AG09309 (cell line): ENCODE data around the gene MTCL1.

Experiments
- DNase-seq: peaks from one replicate; pipeline ENCODE4 v3.0.0-alpha.2; 2010; ENCODE audit warnings: low read depth
- H3K4me3 ChIP-seq: 2 replicates; pipeline ENCODE4 v1.5.1; 2011; ENCODE audit warnings: mild to moderate bottlenecking, low read depth, low read length, moderate library complexity; ENCODE audit not compliant: control insufficient read depth
- TF ChIP-seq, protein P1 (sequence below): IDR thresholded peaks from 2 replicates; pipeline ENCODE4 v1.5.1; 2011; ENCODE audit warnings: mild to moderate bottlenecking, low read depth, low read length, inconsistent platforms; ENCODE audit not compliant: insufficient read depth, control insufficient read depth; ENCODE audit errors: missing control alignments

MTCL1 gene

DNA sequence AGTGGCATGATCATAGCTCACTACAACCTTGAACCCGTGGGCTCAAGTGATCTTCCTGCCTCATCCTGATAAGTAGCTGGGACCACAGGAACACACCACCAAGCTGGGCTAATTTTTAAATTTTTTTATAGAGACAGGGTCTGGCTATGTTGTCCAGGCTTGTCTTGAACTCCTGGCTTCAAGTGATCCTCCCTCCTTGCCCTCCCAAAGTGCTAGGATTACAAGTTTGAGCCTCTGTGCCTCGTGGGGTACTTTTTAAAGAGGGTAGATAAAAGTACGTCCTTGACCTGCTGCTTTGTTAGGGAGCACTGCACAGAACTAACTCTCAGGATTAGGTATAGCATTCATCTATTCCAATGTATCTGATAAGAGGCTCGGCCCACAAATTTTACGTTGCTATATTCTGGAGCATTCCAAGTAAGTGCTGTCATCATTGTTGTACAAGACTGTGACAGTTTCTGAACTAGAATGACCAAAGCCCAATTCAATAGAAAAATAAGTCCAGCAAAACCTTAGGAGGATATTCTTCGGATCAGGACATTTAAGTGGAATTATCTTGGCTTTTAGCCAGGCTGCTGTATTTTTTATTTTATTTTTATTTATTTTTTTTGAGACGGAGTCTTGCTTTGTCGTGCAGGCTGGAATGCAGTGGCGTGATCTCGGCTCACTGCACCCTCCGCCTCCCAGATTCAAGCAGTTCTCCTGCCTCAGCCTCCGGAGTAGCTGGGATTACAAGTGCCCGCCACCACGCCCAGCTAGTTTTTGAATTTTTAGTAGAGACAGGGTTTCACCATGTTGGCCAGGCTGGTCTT lies 4.1 kb downstream of the MTCL1 start:
- no peak overlapping the region for H3K4me3 ChIP-seq
- no peak for DNase-seq
- TF ChIP-seq, protein P1, sequence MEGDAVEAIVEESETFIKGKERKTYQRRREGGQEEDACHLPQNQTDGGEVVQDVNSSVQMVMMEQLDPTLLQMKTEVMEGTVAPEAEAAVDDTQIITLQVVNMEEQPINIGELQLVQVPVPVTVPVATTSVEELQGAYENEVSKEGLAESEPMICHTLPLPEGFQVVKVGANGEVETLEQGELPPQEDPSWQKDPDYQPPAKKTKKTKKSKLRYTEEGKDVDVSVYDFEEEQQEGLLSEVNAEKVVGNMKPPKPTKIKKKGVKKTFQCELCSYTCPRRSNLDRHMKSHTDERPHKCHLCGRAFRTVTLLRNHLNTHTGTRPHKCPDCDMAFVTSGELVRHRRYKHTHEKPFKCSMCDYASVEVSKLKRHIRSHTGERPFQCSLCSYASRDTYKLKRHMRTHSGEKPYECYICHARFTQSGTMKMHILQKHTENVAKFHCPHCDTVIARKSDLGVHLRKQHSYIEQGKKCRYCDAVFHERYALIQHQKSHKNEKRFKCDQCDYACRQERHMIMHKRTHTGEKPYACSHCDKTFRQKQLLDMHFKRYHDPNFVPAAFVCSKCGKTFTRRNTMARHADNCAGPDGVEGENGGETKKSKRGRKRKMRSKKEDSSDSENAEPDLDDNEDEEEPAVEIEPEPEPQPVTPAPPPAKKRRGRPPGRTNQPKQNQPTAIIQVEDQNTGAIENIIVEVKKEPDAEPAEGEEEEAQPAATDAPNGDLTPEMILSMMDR: no peak

GRCh38 chr18:8711736-8712135 lies 6.4 kb downstream of the MTCL1 start:
- TF ChIP-seq, protein P1: no peak
- no peak for DNase-seq
- no peak overlapping the region for H3K4me3 ChIP-seq

- TF ChIP-seq, protein P1: no peak
- no peak for DNase-seq
- H3K4me3 ChIP-seq: no peak overlapping the region
These were observed 8.3 kb downstream of the MTCL1 start for GRCh38 chr18:8713691-8714090.

DNA sequence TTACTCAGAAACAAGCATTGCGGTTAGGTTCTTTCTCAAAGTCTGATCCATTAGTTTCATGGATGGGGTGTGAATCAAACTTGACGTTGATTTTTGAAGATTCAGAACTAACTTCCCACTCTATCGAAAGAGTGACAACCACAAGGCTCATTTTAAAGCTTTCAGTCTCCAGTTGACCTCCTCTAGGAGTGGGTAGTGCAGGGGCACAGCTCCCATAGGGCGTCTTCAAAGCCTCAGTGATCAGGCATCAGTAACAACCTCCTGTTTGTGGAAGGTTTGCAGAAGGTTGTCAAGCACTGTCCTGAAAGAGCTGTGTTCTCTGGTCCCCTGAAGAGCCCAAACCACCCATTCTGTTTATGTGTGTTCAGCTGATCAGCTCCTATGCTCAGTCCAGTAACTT lies 10.2 kb downstream of the MTCL1 start:
- no peak overlapping the region for H3K4me3 ChIP-seq
- TF ChIP-seq, protein P1: no peak
- no peak for DNase-seq

- DNase-seq: no peak
- TF ChIP-seq, protein P1: no peak
- H3K4me3 ChIP-seq: no peak overlapping the region
These were observed 11.8 kb downstream of the MTCL1 start for GRCh38 chr18:8717011-8717770.

- TF ChIP-seq, protein P1: no peak
- H3K4me3 ChIP-seq: no peak overlapping the region
- DNase-seq: no peak
These were observed 13.1 kb downstream of the MTCL1 start for GRCh38 chr18:8718401-8718913.
